GM23338 (cell line): ENCODE measurements around the gene KRT2.

Source experiments
- CREB1 ChIP-seq: fragments of 250-450 bp; sonication (Bioruptor Pico); IDR thresholded peaks from 2 replicates; pipeline ENCODE4 v1.5.0; 2020; ENCODE audit warnings: low read depth, mild to moderate bottlenecking, moderate library complexity
- EZH2 ChIP-seq: fragments of 200-600 bp; sonication (generic); IDR thresholded peaks from one replicate; pipeline ENCODE4 v1.8.0; 2017; ENCODE audit warnings: antibody characterized with exemption, mild to moderate bottlenecking, low read depth; ENCODE audit not compliant: unreplicated experiment
- EZH2phosphoT487 ChIP-seq: fragments of 200-600 bp; sonication (generic); IDR thresholded peaks from one replicate; pipeline ENCODE4 v1.8.1; 2018; ENCODE audit warnings: antibody characterized with exemption; ENCODE audit not compliant: unreplicated experiment
- NANOG ChIP-seq: IDR thresholded peaks from 2 replicates; pipeline ENCODE4 v1.6.1; 2016; ENCODE audit warnings: antibody characterized with exemption, borderline replicate concordance
- POLR2AphosphoS5 ChIP-seq: IDR thresholded peaks from 2 replicates; pipeline ENCODE4 v1.6.1; 2016; ENCODE audit warnings: antibody characterized with exemption, low read depth
- STAT1 ChIP-seq: IDR thresholded peaks from one replicate; pipeline ENCODE4 v1.6.1; 2016; ENCODE audit warnings: antibody characterized with exemption; ENCODE audit not compliant: unreplicated experiment
- ZNF114 ChIP-seq: fragments of 250-450 bp; sonication (Bioruptor Pico); IDR thresholded peaks from 2 replicates; pipeline ENCODE4 v1.5.0; 2020; ENCODE audit warnings: mild to moderate bottlenecking, moderate library complexity
- ZNF331 ChIP-seq: fragments of 250-450 bp; sonication (Bioruptor Pico); IDR thresholded peaks from 2 replicates; pipeline ENCODE4 v1.5.0; 2020; ENCODE audit warnings: low read depth, mild to moderate bottlenecking, moderate library complexity
- TF ChIP-seq, protein P1 (sequence below), 2 experiments: fragments of 200-600 bp in 1 of 2; sonication (generic) in 1 of 2; conservative IDR thresholded peaks; 2 replicates each; pipeline versions ENCODE4 v1.5.1 to v1.6.1; 2016 to 2017; ENCODE audit warnings: antibody characterized with exemption in 2 of 2, low read depth in 2 of 2, mild to moderate bottlenecking in 2 of 2, moderate library complexity in 1 of 2
- TF ChIP-seq, protein P2 (sequence below): IDR thresholded peaks from one replicate; pipeline ENCODE4 v1.6.1; 2018; ENCODE audit warnings: antibody characterized with exemption; ENCODE audit not compliant: unreplicated experiment
- TF ChIP-seq, protein P3 (sequence below): fragments of 250-450 bp; sonication (Bioruptor Pico); IDR thresholded peaks from 2 replicates; pipeline ENCODE4 v1.5.0; 2020; ENCODE audit warnings: mild to moderate bottlenecking, moderate library complexity

DNA sequence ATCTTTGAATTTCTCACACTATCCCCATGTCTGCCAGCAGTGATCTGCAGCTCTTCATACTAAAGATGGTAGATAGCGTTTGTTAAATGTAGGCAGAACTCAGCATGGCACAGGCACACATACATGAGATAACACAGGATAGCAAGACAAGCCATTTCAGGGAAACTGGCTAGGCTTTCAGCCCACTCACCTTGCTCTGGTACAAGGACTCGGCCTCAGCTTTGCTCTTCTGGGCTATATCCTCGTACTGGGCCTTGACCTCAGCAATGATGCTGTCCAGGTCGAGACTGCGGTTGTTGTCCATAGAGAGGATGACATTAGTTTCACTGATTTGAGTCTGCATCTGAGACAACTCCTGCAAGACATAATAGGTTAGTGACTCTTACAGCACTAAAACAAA lies 25.1 kb upstream of the KRT2 start:
- TF ChIP-seq, protein P1, sequence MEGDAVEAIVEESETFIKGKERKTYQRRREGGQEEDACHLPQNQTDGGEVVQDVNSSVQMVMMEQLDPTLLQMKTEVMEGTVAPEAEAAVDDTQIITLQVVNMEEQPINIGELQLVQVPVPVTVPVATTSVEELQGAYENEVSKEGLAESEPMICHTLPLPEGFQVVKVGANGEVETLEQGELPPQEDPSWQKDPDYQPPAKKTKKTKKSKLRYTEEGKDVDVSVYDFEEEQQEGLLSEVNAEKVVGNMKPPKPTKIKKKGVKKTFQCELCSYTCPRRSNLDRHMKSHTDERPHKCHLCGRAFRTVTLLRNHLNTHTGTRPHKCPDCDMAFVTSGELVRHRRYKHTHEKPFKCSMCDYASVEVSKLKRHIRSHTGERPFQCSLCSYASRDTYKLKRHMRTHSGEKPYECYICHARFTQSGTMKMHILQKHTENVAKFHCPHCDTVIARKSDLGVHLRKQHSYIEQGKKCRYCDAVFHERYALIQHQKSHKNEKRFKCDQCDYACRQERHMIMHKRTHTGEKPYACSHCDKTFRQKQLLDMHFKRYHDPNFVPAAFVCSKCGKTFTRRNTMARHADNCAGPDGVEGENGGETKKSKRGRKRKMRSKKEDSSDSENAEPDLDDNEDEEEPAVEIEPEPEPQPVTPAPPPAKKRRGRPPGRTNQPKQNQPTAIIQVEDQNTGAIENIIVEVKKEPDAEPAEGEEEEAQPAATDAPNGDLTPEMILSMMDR (conservative IDR thresholded peaks at IDR 0.05; ENCODE audit: low read depth in 2 of 2): no peak
- TF ChIP-seq EZH2phosphoT487 (no peak), POLR2AphosphoS5 (no peak), EZH2 (no peak), ZNF331 (no peak), ZNF114 (CRISPR knock-in tag) (no peak), STAT1 (no peak), CREB1 (CRISPR knock-in tag) (no peak), NANOG (no peak)
- TF ChIP-seq, protein P2, sequence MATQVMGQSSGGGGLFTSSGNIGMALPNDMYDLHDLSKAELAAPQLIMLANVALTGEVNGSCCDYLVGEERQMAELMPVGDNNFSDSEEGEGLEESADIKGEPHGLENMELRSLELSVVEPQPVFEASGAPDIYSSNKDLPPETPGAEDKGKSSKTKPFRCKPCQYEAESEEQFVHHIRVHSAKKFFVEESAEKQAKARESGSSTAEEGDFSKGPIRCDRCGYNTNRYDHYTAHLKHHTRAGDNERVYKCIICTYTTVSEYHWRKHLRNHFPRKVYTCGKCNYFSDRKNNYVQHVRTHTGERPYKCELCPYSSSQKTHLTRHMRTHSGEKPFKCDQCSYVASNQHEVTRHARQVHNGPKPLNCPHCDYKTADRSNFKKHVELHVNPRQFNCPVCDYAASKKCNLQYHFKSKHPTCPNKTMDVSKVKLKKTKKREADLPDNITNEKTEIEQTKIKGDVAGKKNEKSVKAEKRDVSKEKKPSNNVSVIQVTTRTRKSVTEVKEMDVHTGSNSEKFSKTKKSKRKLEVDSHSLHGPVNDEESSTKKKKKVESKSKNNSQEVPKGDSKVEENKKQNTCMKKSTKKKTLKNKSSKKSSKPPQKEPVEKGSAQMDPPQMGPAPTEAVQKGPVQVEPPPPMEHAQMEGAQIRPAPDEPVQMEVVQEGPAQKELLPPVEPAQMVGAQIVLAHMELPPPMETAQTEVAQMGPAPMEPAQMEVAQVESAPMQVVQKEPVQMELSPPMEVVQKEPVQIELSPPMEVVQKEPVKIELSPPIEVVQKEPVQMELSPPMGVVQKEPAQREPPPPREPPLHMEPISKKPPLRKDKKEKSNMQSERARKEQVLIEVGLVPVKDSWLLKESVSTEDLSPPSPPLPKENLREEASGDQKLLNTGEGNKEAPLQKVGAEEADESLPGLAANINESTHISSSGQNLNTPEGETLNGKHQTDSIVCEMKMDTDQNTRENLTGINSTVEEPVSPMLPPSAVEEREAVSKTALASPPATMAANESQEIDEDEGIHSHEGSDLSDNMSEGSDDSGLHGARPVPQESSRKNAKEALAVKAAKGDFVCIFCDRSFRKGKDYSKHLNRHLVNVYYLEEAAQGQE: no peak
- TF ChIP-seq, protein P3, sequence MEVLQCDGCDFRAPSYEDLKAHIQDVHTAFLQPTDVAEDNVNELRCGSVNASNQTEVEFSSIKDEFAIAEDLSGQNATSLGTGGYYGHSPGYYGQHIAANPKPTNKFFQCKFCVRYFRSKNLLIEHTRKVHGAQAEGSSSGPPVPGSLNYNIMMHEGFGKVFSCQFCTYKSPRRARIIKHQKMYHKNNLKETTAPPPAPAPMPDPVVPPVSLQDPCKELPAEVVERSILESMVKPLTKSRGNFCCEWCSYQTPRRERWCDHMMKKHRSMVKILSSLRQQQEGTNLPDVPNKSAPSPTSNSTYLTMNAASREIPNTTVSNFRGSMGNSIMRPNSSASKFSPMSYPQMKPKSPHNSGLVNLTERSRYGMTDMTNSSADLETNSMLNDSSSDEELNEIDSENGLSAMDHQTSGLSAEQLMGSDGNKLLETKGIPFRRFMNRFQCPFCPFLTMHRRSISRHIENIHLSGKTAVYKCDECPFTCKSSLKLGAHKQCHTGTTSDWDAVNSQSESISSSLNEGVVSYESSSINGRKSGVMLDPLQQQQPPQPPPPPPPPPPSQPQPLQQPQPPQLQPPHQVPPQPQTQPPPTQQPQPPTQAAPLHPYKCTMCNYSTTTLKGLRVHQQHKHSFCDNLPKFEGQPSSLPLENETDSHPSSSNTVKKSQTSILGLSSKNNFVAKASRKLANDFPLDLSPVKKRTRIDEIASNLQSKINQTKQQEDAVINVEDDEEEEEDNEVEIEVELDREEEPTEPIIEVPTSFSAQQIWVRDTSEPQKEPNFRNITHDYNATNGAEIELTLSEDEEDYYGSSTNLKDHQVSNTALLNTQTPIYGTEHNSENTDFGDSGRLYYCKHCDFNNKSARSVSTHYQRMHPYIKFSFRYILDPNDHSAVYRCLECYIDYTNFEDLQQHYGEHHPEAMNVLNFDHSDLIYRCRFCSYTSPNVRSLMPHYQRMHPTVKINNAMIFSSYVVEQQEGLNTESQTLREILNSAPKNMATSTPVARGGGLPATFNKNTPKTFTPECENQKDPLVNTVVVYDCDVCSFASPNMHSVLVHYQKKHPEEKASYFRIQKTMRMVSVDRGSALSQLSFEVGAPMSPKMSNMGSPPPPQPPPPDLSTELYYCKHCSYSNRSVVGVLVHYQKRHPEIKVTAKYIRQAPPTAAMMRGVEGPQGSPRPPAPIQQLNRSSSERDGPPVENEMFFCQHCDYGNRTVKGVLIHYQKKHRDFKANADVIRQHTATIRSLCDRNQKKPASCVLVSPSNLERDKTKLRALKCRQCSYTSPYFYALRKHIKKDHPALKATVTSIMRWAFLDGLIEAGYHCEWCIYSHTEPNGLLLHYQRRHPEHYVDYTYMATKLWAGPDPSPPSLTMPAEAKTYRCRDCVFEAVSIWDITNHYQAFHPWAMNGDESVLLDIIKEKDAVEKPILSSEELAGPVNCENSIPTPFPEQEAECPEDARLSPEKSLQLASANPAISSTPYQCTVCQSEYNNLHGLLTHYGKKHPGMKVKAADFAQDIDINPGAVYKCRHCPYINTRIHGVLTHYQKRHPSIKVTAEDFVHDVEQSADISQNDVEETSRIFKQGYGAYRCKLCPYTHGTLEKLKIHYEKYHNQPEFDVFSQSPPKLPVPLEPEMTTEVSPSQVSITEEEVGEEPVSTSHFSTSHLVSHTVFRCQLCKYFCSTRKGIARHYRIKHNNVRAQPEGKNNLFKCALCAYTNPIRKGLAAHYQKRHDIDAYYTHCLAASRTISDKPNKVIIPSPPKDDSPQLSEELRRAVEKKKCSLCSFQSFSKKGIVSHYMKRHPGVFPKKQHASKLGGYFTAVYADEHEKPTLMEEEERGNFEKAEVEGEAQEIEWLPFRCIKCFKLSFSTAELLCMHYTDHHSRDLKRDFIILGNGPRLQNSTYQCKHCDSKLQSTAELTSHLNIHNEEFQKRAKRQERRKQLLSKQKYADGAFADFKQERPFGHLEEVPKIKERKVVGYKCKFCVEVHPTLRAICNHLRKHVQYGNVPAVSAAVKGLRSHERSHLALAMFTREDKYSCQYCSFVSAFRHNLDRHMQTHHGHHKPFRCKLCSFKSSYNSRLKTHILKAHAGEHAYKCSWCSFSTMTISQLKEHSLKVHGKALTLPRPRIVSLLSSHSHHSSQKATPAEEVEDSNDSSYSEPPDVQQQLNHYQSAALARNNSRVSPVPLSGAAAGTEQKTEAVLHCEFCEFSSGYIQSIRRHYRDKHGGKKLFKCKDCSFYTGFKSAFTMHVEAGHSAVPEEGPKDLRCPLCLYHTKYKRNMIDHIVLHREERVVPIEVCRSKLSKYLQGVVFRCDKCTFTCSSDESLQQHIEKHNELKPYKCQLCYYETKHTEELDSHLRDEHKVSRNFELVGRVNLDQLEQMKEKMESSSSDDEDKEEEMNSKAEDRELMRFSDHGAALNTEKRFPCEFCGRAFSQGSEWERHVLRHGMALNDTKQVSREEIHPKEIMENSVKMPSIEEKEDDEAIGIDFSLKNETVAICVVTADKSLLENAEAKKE (CRISPR knock-in tag): no peak
